ENCODE measurements around the gene ACLY. TPM values are rescaled to one million over a fixed set of nuclear protein-coding genes. Genes with fewer than 3 reads are reported as not detected.

The ACLY gene
- total and polyA plus RNA-seq, 2 of the 13 experiments (the other 11 are each of a cell fraction or from before 2014, with no cell fraction given) = 111 to 218 TPM

DNA sequence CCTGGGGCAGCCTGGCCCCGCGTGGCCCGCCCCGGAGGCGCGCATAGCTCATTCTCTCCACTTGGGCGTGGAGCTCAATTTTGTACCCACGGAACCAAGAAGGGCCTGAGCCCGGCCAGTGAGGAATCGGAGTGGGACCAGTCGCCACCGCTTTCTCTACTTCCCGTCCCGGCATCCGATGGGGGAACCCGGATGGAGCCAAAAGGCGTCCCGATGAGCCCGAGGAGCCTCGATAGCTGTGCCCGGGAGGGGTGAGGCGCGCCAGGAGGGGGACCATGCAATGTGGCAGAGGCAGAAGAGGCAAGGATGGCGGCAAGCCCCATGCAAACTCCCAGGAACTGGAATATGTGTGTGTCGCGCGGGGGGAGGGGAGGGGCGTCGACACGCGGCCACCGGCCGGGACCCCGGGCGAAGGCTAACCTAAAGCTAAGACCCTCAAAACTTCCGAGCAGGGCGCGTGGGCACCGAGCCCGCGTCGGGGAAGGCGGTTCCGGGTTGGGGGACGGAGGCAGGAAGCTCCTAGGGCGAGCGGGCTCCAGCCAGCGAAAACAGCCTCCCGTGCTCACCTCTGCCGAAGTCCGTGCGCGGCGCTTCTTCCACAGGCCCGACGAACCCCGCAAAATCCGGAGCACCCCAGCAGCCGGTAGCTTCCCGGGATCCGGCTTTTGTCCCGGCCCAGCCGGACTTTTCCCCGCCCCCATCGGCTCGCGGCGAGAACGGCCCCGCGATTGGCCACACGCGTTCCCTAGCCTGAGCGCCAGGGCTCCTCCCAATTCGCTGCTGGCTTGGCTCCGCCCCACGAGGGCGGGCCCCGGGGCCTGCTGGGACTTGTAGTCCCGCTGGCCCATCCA, at the start of gene ACLY (continued):
- 0 out of 2 replicates have a peak, but pooled peaks have one; percentile 52 for TF ChIP-seq FOXK1 (CRISPR knock-in tag; IDR thresholded peaks at IDR 0.05; ENCODE audit: borderline replicate concordance, low read depth)
- TF ChIP-seq, protein P1, sequence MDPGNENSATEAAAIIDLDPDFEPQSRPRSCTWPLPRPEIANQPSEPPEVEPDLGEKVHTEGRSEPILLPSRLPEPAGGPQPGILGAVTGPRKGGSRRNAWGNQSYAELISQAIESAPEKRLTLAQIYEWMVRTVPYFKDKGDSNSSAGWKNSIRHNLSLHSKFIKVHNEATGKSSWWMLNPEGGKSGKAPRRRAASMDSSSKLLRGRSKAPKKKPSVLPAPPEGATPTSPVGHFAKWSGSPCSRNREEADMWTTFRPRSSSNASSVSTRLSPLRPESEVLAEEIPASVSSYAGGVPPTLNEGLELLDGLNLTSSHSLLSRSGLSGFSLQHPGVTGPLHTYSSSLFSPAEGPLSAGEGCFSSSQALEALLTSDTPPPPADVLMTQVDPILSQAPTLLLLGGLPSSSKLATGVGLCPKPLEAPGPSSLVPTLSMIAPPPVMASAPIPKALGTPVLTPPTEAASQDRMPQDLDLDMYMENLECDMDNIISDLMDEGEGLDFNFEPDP (CRISPR knock-in tag; conservative IDR thresholded peaks at IDR 0.05) = peak; percentile 94; the same call in 1 of the 2 replicates
- peak; percentile 98 for TF ChIP-seq THAP11 (CRISPR knock-in tag; IDR thresholded peaks at IDR 0.05)
- TF ChIP-seq ZNF253 (CRISPR knock-in tag; IDR thresholded peaks at IDR 0.05; ENCODE audit: borderline replicate concordance) = peak; percentile 73; the same call in 1 of the 2 replicates
- TF ChIP-seq ZNF367 (CRISPR knock-in tag; IDR thresholded peaks at IDR 0.05; ENCODE audit: borderline replicate concordance) = peak; percentile 78; the same call in 1 of the 2 replicates
- 0 out of 2 replicates have a peak, but pooled peaks have one; percentile 5 for TF ChIP-seq ZFP36L1 (CRISPR knock-in tag; IDR thresholded peaks at IDR 0.05)
- TF ChIP-seq ZNF383 (CRISPR knock-in tag; IDR thresholded peaks at IDR 0.05; ENCODE audit: borderline replicate concordance) = peak; percentile 47; the same call in 1 of the 2 replicates
- 0 out of 2 replicates have a peak, but pooled peaks have one; percentile 59 for TF ChIP-seq HNRNPL (IDR thresholded peaks at IDR 0.05; ENCODE audit: low read depth, low read length)
- TF ChIP-seq MEIS1 (CRISPR knock-in tag; IDR thresholded peaks at IDR 0.05; ENCODE audit: borderline replicate concordance) = peak; percentile 37; the same call in 1 of the 2 replicates
- peak; percentile 23; the same call in 1 of the 2 replicates for TF ChIP-seq ZNF484 (CRISPR knock-in tag; IDR thresholded peaks at IDR 0.05; ENCODE audit: borderline replicate concordance, low read depth)
- TF ChIP-seq WIZ (CRISPR knock-in tag; IDR thresholded peaks at IDR 0.05) = no peak; the same call in none of the 2 replicates
- TF ChIP-seq, protein P2, sequence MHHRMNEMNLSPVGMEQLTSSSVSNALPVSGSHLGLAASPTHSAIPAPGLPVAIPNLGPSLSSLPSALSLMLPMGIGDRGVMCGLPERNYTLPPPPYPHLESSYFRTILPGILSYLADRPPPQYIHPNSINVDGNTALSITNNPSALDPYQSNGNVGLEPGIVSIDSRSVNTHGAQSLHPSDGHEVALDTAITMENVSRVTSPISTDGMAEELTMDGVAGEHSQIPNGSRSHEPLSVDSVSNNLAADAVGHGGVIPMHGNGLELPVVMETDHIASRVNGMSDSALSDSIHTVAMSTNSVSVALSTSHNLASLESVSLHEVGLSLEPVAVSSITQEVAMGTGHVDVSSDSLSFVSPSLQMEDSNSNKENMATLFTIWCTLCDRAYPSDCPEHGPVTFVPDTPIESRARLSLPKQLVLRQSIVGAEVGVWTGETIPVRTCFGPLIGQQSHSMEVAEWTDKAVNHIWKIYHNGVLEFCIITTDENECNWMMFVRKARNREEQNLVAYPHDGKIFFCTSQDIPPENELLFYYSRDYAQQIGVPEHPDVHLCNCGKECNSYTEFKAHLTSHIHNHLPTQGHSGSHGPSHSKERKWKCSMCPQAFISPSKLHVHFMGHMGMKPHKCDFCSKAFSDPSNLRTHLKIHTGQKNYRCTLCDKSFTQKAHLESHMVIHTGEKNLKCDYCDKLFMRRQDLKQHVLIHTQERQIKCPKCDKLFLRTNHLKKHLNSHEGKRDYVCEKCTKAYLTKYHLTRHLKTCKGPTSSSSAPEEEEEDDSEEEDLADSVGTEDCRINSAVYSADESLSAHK (CRISPR knock-in tag; IDR thresholded peaks at IDR 0.05; ENCODE audit: borderline replicate concordance) = no peak
- TF ChIP-seq, protein P3, sequence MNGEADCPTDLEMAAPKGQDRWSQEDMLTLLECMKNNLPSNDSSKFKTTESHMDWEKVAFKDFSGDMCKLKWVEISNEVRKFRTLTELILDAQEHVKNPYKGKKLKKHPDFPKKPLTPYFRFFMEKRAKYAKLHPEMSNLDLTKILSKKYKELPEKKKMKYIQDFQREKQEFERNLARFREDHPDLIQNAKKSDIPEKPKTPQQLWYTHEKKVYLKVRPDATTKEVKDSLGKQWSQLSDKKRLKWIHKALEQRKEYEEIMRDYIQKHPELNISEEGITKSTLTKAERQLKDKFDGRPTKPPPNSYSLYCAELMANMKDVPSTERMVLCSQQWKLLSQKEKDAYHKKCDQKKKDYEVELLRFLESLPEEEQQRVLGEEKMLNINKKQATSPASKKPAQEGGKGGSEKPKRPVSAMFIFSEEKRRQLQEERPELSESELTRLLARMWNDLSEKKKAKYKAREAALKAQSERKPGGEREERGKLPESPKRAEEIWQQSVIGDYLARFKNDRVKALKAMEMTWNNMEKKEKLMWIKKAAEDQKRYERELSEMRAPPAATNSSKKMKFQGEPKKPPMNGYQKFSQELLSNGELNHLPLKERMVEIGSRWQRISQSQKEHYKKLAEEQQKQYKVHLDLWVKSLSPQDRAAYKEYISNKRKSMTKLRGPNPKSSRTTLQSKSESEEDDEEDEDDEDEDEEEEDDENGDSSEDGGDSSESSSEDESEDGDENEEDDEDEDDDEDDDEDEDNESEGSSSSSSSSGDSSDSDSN (CRISPR knock-in tag; IDR thresholded peaks at IDR 0.05) = peak; percentile 71
- 0 out of 2 replicates have a peak, but pooled peaks have one; percentile 14 for TF ChIP-seq RNF2 (conservative IDR thresholded peaks at IDR 0.05; ENCODE audit: low read depth)
- peak; percentile 59; the same call in 1 of the 2 replicates for TF ChIP-seq ZNF607 (CRISPR knock-in tag; IDR thresholded peaks at IDR 0.05; ENCODE audit: borderline replicate concordance)

All from HepG2 (cell line).